ENCODE results near the gene PPP1R9A. TPM values are rescaled to one million over a fixed set of nuclear protein-coding genes. Genes with fewer than 3 reads are reported as not detected.

The PPP1R9A gene
- total RNA-seq, 2 donors from 2014 or later = 17.7 to 20.2 TPM

DNA sequence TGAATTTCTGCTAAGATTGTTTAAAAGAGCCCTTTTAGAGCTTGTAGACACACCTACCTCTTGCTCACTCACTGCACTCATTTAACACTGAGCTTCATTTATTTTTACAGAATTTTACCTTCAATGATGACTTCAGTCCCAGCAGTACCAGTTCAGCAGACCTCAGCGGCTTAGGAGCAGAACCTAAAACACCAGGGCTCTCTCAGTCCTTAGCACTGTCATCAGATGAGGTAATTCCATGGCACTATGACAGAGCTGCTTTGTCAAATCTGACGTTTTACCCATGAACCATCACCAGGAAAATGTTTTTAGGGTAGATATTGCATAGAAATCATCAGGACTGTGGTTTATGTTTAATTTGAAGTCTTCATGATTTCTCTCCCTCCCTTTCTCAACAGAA lies 378.7 kb downstream of the PPP1R9A start:
- TF ChIP-seq CTCF (IDR thresholded peaks at IDR 0.05) = no peak
- intact Hi-C loops (cut with DNase I) = no loop called here
- Histone ChIP-seq H3K4me1 (no peaks in the 10 kb centered on the region), H3K4me3 (no peak overlapping the region), H3K36me3 (no peaks in the 10 kb centered on the region), H3K27ac (no peak overlapping the region), H3K27me3 (no peaks in the 10 kb centered on the region), H3K9ac (ENCODE audit: low read depth in 2 of 2, low read length in 2 of 2) (no peak overlapping the region), H3K9me3 (no peaks in the 10 kb centered on the region)
- no peak for DNase-seq

DNA sequence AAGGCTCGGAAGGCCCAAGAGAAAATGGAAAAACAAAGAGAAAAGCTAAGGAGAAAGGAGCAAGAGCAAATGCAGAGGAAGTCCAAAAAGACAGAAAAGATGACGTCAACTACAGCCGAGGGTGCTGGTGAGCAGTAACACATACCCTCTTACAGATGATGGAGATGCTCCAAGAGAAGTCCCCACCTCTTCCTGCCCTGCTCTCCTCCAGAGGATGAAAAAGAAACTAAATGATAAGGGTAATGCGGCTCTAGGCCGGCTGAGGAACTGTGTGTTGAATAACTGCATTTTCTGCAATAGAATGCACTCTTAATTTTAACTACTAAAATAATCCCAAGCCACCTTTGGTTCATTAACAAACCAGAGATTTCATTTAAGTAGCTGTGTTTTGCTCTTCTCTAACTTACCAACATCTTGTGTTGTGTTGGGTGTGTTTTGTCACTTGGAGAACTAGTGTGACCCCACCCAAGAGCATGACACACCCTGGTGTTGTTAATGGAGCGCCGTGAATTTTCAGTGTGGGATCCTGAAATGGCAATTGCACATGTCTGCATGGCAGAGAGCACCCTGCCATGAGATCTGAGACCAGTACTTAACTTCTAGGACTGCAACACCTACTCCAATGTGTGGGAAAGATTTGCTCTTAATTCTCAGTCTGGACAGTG lies 382.9 kb downstream of the PPP1R9A start:
- intact Hi-C loops (cut with DNase I) = no loop called here
- Histone ChIP-seq H3K9me3 (no peaks in the 10 kb centered on the region), H3K4me3 (no peak overlapping the region), H3K9ac (ENCODE audit: low read depth in 2 of 2, low read length in 2 of 2) (no peak overlapping the region), H3K27ac (no peak overlapping the region), H3K36me3 (no peaks in the 10 kb centered on the region), H3K27me3 (no peaks in the 10 kb centered on the region), H3K4me1 (no peaks in the 10 kb centered on the region)
- DNase-seq = no peak
- no peak for TF ChIP-seq CTCF (IDR thresholded peaks at IDR 0.05)

DNA sequence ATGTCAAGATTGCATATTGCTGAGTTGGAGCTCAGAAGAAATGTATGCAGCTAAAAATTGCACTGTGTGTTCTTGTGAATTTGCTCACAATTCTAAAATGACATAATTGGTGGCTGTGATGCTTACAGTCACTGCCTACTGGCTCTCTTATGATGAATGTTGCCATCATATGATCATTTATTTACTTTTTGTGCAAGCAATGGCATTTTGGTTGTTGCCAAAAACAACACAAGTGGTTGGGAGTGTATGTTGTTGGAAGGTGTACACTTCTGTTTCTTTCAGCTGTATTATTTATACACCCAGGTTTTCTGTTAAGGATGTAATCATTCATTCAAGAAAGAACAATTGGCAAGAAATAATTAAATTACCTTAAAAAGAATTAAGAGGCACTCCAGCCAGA lies 388.0 kb downstream of the PPP1R9A start:
- intact Hi-C loops (cut with DNase I) = no loop called here
- H3K27ac ChIP-seq = no peak overlapping the region

GRCh38 chr7:95296456-95296855 lies 389.1 kb downstream of the PPP1R9A start:
- no peak overlapping the region for H3K4me3 ChIP-seq
- DNase-seq = no peak

More for the DNA sequence above, 388.0 kb downstream of the PPP1R9A start:
- Histone ChIP-seq H3K9me3 (no peaks in the 10 kb centered on the region), H3K27me3 (no peaks in the 10 kb centered on the region), H3K36me3 (no peaks in the 10 kb centered on the region), H3K9ac (ENCODE audit: low read depth in 2 of 2, low read length in 2 of 2) (no peak overlapping the region), H3K4me3 (no peak overlapping the region), H3K4me1 (no peaks in the 10 kb centered on the region)
- DNase-seq = no peak
- TF ChIP-seq CTCF (IDR thresholded peaks at IDR 0.05) = no peak

DNA sequence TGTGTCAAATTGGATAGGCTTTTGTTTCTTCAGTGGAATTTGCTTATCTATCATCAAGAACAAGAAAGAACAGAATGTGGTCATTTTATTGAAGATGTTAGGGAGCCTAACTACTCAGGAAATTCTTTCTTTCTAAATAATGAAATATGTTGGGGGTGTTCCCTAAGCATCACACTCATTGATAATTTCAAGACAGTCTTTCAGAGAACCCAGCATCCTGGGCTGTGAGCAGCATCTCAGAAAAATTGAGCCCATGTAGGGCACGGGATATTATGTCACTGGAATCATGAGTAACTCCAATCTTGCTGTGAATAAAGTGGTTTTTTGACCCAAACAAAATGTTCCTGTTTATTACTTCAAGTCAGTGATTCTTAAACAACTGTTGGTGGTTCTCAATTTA lies 389.6 kb downstream of the PPP1R9A start:
- intact Hi-C loops (cut with DNase I) = no loop called here
- TF ChIP-seq CTCF (IDR thresholded peaks at IDR 0.05) = no peak
- DNase-seq = no peak
- Histone ChIP-seq H3K27ac (no peak overlapping the region), H3K4me1 (no peaks in the 10 kb centered on the region), H3K9me3 (no peaks in the 10 kb centered on the region), H3K4me3 (no peak overlapping the region), H3K27me3 (no peaks in the 10 kb centered on the region), H3K36me3 (no peaks in the 10 kb centered on the region), H3K9ac (ENCODE audit: low read depth in 2 of 2, low read length in 2 of 2) (no peak overlapping the region)

More at GRCh38 chr7:95296456-95296855, 389.1 kb downstream of the PPP1R9A start:
- H3K9ac ChIP-seq (ENCODE audit: low read depth in 2 of 2, low read length in 2 of 2) = no peak overlapping the region
- H3K27me3 ChIP-seq = no peaks in the 10 kb centered on the region
- no peak for TF ChIP-seq CTCF (IDR thresholded peaks at IDR 0.05)
- H3K9me3 ChIP-seq = no peaks in the 10 kb centered on the region
- intact Hi-C loops (cut with DNase I) = no loop called here
- H3K4me1 ChIP-seq = no peaks in the 10 kb centered on the region
- H3K27ac ChIP-seq = no peak overlapping the region
- no peaks in the 10 kb centered on the region for H3K36me3 ChIP-seq

Measured in colonic mucosa (tissue), 4 donors.